ENCODE measurements around the gene GLIS1.

Gene GLIS1

DNA sequence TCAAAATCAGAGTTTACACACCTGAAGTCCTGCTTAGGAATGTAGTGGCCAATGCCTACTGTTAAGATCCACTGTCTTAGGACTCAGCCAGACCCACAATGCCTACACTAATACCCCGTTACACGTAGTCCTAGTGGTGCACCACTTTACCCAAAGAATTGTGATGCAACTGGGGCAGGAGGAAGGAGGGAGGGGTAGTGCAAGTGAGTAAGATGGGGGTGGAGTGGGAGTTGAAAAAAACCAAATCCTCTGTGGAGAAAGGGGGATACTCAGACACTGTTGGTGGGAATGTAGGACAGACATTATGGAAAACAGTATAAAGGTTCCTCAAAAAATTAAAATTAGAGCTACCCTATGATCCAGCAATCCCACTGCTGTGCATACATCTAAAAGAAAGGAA, 19.5 kb downstream of the GLIS1 start:
- in situ Hi-C loops (cut with MboI; ENCODE audit: low sequenced_read_pairs), result no loop called here

DNA sequence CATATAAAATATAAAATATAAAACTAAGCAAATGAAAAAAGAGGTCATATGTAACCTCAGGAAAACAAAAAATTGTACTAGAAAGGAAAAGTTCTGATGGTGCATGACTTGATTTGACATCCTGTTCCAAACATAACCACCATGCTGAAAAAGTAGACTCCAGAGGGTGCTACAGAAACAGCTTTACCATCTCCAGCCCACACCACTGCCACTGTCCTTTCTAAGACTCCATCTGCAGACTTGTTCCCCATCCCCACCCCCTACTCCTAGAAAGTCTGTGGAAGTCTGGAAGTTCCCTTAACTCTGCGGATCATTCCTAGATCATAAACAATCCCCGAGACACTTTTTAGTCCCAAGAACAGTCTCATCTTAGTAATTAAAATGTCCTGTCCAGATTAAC, 20.5 kb downstream of the GLIS1 start:
- in situ Hi-C loops (cut with MboI; ENCODE audit: low sequenced_read_pairs), result no loop called here

- in situ Hi-C loops (cut with MboI; ENCODE audit: low sequenced_read_pairs), result no loop called here
These were observed 21.7 kb downstream of the GLIS1 start for GRCh38 chr1:53717025-53717804.

DNA sequence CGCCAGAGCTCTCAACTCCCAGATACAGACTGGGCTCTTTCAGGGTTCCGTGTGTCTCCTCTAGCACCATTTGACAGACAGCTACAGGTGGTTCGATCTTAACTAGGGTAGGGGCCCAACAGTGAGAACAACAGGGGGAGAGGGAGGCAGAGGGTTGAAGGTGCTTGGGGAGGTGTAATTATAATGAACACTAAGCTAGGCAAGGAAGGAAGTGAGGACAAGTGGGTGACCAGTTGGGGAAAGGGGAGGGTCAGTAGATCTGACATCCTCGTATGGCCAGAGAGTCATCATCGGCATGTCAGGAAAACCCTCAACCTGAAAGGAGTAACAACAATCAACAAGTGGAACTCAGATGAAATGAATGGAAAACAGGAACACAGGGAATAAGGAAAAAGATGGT, 22.8 kb downstream of the GLIS1 start:
- in situ Hi-C loops (cut with MboI; ENCODE audit: low sequenced_read_pairs), result no loop called here

- in situ Hi-C loops (cut with MboI; ENCODE audit: low sequenced_read_pairs), result no loop called here
These were observed 23.5 kb downstream of the GLIS1 start for GRCh38 chr1:53715478-53715877.

DNA sequence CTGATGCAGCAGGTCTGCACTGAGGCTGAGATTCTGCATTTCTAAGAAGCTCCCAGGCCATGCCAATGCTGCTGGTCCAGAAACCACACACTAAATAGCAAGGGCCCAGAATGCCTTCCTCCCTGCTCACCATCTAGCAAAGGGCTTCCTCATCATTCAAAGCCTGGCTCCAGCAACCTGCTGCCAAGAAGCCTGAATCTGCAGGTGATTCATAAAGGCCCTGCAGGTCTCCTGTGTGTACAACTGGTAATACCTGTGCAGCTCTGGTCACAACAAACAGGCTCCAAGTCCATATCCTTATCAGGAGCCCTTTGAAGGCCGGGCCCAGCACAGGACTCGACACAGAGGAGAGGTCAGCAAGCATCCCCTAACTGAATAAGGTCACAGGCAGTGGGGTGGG, 26.7 kb downstream of the GLIS1 start:
- in situ Hi-C loops (cut with MboI; ENCODE audit: low sequenced_read_pairs), result no loop called here

- in situ Hi-C loops (cut with MboI; ENCODE audit: low sequenced_read_pairs), result no loop called here
These were observed 28.4 kb downstream of the GLIS1 start for GRCh38 chr1:53710584-53710983.

DNA sequence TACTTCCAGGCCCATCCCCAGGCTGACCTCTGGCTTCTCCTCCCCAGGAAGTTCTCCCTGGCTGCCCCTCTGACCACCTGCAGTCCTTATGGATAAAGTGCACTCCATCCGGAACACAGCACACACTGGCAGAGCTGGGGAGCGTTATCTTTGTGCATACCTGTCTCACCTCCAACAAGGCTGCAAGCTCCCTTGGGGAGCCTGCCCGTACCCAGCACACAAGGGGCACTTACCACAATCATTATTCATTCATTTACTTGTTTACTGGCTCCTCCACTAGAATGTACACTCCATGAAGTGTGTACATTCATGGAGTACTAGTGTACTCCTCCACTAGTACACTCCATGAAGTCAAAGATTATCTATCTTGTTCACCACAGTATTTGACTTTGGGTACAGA, 30.3 kb downstream of the GLIS1 start:
- in situ Hi-C loops (cut with MboI; ENCODE audit: low sequenced_read_pairs), result no loop called here

GRCh38 chr1:53706356-53706755, 32.6 kb downstream of the GLIS1 start:
- in situ Hi-C loops (cut with MboI; ENCODE audit: low sequenced_read_pairs), result no loop called here

- in situ Hi-C loops (cut with MboI; ENCODE audit: low sequenced_read_pairs), result no loop called here
These were observed 33.4 kb downstream of the GLIS1 start for GRCh38 chr1:53705446-53706096.

DNA sequence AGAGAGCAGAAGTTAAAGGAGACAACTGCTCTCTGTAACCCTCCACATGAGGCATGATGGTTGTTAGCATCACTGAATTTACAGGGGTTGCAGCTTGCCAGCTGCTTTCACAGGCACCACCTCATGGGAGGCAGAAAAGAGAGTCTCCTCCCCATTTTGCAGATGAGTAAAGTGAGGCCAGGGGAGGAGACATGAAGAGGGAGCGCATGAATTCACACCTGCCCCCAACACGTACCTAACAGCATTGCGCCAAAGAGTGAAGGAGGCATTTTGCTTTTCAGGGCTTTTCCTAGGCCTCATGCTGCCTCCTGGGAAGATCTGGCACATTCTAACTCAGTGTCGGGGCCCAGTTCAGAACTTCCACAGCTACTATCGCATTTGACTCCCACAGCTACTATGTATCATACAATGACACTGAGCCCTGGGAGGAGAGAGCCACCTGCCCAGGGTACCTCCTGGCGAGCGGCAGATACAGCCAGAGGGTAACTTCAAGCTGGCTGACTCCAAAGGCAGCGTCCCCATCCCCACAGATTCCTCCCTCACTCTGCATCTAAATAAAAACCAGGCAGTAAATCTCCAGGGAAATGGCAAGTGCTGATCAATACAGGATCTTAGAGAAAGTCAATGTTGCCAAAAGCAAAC, 34.0 kb downstream of the GLIS1 start:
- in situ Hi-C loops (cut with MboI; ENCODE audit: low sequenced_read_pairs), result no loop called here

DNA sequence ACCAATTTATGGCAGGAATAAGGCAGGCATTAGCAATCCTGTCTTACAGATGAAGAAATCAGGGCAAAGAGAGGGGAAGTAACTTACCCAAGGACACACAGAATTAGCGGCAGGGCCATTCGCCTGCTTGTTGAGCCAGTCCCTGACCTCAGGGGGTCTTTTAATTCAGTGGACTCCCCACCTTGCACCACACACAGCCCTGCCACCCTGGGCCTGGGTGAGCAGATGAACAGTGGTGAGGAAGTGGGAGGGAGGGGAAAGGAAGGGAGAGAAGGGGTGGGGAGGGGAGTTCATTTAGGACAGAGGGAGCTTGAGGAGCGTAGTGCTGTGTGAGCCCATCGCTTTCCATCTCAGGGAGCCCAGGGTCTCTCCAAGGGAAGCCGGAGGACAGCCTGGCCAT, 34.7 kb downstream of the GLIS1 start:
- in situ Hi-C loops (cut with MboI; ENCODE audit: low sequenced_read_pairs), result no loop called here

DNA sequence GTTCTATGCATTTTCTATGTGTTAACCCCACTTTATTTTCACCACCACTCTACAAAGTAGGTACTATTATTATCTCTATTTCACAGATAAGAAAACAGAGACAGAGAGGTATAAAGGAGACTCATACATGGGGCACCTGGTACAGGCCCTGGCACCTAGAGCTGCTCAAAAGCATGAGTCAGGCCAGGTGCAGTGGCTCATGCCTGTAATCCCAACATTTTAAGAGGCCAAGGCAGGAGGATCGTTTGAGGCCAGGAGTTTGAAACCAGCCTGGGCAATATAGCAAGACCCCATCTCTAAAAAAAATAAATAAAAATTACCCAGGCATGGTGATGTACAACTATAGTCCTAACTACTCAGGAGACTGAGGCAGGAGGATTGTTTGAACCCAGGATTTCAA, 35.8 kb downstream of the GLIS1 start:
- in situ Hi-C loops (cut with MboI; ENCODE audit: low sequenced_read_pairs), result no loop called here

GRCh38 chr1:53702341-53702740, 36.6 kb downstream of the GLIS1 start:
- in situ Hi-C loops (cut with MboI; ENCODE audit: low sequenced_read_pairs), result no loop called here

- in situ Hi-C loops (cut with MboI; ENCODE audit: low sequenced_read_pairs), result no loop called here
These were observed 38.2 kb downstream of the GLIS1 start for GRCh38 chr1:53700776-53701175.

- in situ Hi-C loops (cut with MboI; ENCODE audit: low sequenced_read_pairs), result no loop called here
These were observed 39.0 kb downstream of the GLIS1 start for GRCh38 chr1:53699981-53700380.

DNA sequence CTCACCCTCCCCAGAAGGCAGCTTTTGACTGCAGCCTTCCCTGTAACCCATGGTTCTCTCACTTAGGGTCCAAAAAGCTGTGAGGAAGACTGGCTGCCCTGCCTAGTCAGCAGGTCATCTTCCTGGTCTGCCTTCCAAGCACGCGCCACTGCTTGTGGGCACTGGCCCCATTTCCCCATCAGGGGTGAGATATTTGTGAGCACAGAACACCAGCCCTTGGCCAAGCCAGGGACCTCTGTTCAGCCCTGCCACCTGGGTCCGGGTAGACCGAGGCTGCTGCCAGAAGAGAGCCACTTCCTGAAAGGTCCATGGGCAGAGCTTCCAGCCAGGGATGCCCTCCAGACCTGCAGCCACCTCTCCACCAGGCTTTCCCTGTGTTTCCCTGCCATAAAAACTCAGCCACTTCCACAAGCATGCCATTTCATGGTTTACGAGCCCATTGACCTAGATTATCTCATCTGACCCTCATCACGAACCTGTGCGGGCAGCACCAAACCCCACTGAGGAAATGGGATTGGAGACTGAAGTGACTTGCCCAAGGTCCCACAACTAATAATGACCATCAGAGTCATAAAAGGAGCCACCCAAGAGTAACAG, 40.5 kb downstream of the GLIS1 start:
- in situ Hi-C loops (cut with MboI; ENCODE audit: low sequenced_read_pairs), result no loop called here

- in situ Hi-C loops (cut with MboI; ENCODE audit: low sequenced_read_pairs), result no loop called here
These were observed 41.1 kb downstream of the GLIS1 start for GRCh38 chr1:53697721-53698383.

DNA sequence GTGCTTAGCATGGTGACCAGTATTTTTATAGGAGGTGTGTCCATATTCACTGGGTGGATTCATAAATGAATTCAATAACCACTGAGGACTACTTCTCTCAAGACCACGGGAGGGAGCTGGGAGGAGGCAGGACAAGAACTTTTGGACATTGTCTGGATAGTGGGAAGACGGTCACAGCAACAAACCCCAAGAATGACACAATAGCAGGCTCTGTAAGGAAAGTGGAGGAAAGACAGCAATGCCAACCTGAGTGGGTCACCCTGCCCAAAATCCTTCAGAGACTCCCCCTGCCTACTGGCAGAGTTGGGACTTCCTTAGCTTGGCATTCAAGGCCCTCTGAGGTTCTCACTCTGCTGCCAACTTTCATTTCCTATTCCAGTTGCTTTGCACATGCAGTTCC, 42.0 kb downstream of the GLIS1 start:
- in situ Hi-C loops (cut with MboI; ENCODE audit: low sequenced_read_pairs), result no loop called here

DNA sequence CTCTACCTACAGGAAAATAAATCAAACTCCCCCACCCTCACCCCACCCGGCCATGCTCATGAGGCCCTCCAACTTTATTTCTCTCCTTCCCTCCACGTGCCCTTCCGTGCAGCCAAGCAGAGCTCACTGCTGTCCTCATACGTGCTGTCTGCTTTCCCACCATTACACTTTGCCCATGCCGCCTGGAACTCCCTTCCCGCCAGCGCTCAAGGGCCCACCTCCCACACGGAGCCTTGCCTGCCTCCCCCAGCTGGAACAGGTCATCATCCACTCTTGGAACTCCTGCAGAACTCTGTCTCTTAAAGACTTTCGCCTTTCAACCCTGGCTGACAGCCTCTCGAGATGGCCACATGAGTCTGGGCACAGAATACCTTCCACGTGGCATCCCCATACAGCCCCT, 42.4 kb downstream of the GLIS1 start:
- in situ Hi-C loops (cut with MboI; ENCODE audit: low sequenced_read_pairs), result no loop called here

DNA sequence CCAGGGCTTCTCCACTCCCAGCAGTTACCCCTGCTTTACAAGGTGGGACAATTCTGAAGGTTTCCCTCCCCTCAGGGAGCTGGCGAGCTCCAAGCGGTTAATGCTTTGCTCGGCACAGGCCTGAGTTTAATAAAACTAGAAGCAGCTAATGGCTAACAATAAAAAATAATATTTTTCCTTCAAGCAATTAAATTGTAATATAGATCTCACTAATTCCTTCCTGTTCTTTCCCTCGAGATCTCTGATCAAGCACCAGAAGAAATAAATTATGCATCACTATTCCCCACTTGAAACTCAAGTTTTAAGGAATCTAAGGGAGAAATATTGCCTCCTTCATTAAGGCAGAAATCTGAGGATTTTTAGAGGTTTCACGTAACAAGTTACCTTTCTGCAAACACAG, 42.9 kb downstream of the GLIS1 start:
- in situ Hi-C loops (cut with MboI; ENCODE audit: low sequenced_read_pairs), result no loop called here

Data from HL-60/S4 treated with phorbol 12-myristate 13-acetate at 8.2 ng/mL for 4 days and 3 days (cell line).